H1 (cell line): ENCODE results near the gene KISS1R.

Source experiments
- BRCA1 ChIP-seq: IDR thresholded peaks from 2 replicates; pipeline ENCODE4 v1.6.1; 2012; ENCODE audit warnings: low read depth, low read length, improper control_type of control experiment
- CHD7 ChIP-seq: fragments of 300-600 bp; sonication (generic); IDR thresholded peaks from 2 replicates; pipeline ENCODE4 v1.7.1; 2012; ENCODE audit warnings: low read length, moderate library complexity, mild to moderate bottlenecking, inconsistent platforms; ENCODE audit not compliant: insufficient replicate concordance
- CTCF ChIP-seq, 3 experiments: IDR thresholded peaks; 1 replicate in 2 of 3; 2 replicates in 1 of 3; pipeline versions ENCODE4 v1.5.1 to v1.6.1; 2011; ENCODE audit warnings: low read length in 3 of 3, mild to moderate bottlenecking in 3 of 3, inconsistent platforms in 2 of 3, low read depth in 1 of 3, moderate library complexity in 1 of 3; ENCODE audit not compliant: insufficient read depth in 1 of 3; ENCODE audit errors: control extremely low read depth in 1 of 3
- EZH2 ChIP-seq: fragments of 200-600 bp; sonication (generic); IDR thresholded peaks from 2 replicates; pipeline ENCODE4 v1.7.1; 2012; ENCODE audit warnings: low read depth, mild to moderate bottlenecking, moderate library complexity, low read length, inconsistent platforms; ENCODE audit not compliant: severe bottlenecking
- MAX ChIP-seq: IDR thresholded peaks from 2 replicates; pipeline ENCODE4 v1.6.1; 2012; ENCODE audit warnings: inconsistent platforms
- POLR2A ChIP-seq, 2 experiments: IDR thresholded peaks; 1 replicate in 1 of 2; 2 replicates in 1 of 2; pipeline ENCODE4 v1.6.1; 2011; ENCODE audit warnings: low read depth in 2 of 2, low read length in 2 of 2, mild to moderate bottlenecking in 2 of 2; ENCODE audit errors: control extremely low read depth in 1 of 2
- POLR2AphosphoS5 ChIP-seq: IDR thresholded peaks from 2 replicates; pipeline ENCODE4 v1.6.1; 2011; ENCODE audit warnings: low read depth, low read length
- RAD21 ChIP-seq, 2 experiments: IDR thresholded peaks in 1 of 2; conservative IDR thresholded peaks in 1 of 2; 2 replicates each; pipeline ENCODE4 v1.6.1; 2011; ENCODE audit warnings: low read depth in 2 of 2, low read length in 2 of 2, improper control_type of control experiment in 1 of 2, inconsistent platforms in 1 of 2, mild to moderate bottlenecking in 1 of 2, moderate library complexity in 1 of 2
- RNF2 ChIP-seq: fragments of 200-900, 300-1000 bp; sonication (generic); IDR thresholded peaks from 2 replicates; pipeline ENCODE4 v1.7.1; 2016; ENCODE audit warnings: borderline replicate concordance, low read depth, mild to moderate bottlenecking, antibody characterized with exemption, low read length; ENCODE audit not compliant: poor library complexity, severe bottlenecking; ENCODE audit errors: missing control alignments
- RXRA ChIP-seq: IDR thresholded peaks from 2 replicates; pipeline ENCODE4 v1.6.1; 2011; ENCODE audit warnings: low read depth, mild to moderate bottlenecking, low read length, moderate library complexity; ENCODE audit not compliant: insufficient read depth
- TAF1 ChIP-seq: IDR thresholded peaks from 2 replicates; pipeline ENCODE4 v1.6.1; 2011; ENCODE audit warnings: mild to moderate bottlenecking, low read depth, low read length
- ZNF274 ChIP-seq: IDR thresholded peaks from 2 replicates; pipeline ENCODE4 v1.7.0; 2012; ENCODE audit warnings: low read length, borderline replicate concordance; ENCODE audit errors: extremely low read depth

- TF ChIP-seq POLR2AphosphoS5, result no peak
- no peak for TF ChIP-seq BRCA1
- TF ChIP-seq CTCF (IDR thresholded peaks at IDR 0.05; ENCODE audit: control extremely low read depth in 1 of 3, insufficient read depth in 1 of 3, low read depth in 1 of 3, low read length in 3 of 3), result peak in 2 of 3 experiments; percentile 49 to 51; a peak in 2 of 4 replicates
- no peak for TF ChIP-seq RXRA
- no peak for TF ChIP-seq POLR2A (IDR thresholded peaks at IDR 0.05; ENCODE audit: control extremely low read depth in 1 of 2, low read depth in 2 of 2, low read length in 2 of 2)
- no peak for TF ChIP-seq TAF1
- TF ChIP-seq ZNF274, result no peak
- TF ChIP-seq CHD7, result no peak
- no peak for TF ChIP-seq RNF2
- TF ChIP-seq MAX, result no peak
- TF ChIP-seq EZH2, result no peak
- 0 out of 4 replicates have a peak, but pooled peaks of 1 of the 2 experiments have one; percentile 3 for TF ChIP-seq RAD21 (IDR thresholded peaks at IDR 0.05 in 1 of 2, conservative IDR thresholded peaks at IDR 0.05 in 1 of 2; ENCODE audit: low read depth in 2 of 2, low read length in 2 of 2)
Measured at GRCh38 chr19:897442-898039, 19.6 kb upstream of the KISS1R start.
